Kidney tubule cell (primary cell): ENCODE data around the gene CLCF1.

Source experiments
- DNase-seq: peaks from one replicate; pipeline ENCODE4 v3.0.0-alpha.2; 2018; ENCODE audit warnings: low spot score

Gene CLCF1

GRCh38 chr11:67395555-67396258 is 22.3 kb upstream of the CLCF1 start:
- DNase-seq, result no peak

- no peak for DNase-seq
Measured at GRCh38 chr11:67393990-67394389, 20.6 kb upstream of the CLCF1 start.

GRCh38 chr11:67393437-67393836 is 20.0 kb upstream of the CLCF1 start:
- DNase-seq, result no peak

GRCh38 chr11:67392183-67392715 is 18.9 kb upstream of the CLCF1 start:
- no peak for DNase-seq

GRCh38 chr11:67391304-67392182 is 18.1 kb upstream of the CLCF1 start, which contains the start of gene RAD9A:
Gene RAD9A (plus strand): TSS chr11:67391986. CDS start chr11:67392045, 59 bp downstream.
- DNase-seq, result peak; percentile 91

GRCh38 chr11:67390947-67391303 is 17.5 kb upstream of the CLCF1 start:
- DNase-seq, result no peak

- DNase-seq, result peak; percentile 56
Measured at GRCh38 chr11:67389477-67389876, 16.1 kb upstream of the CLCF1 start.

- no peak for DNase-seq
Measured at GRCh38 chr11:67387518-67387917, 14.1 kb upstream of the CLCF1 start.

GRCh38 chr11:67387069-67387468 is 13.7 kb upstream of the CLCF1 start:
- DNase-seq, result no peak

- DNase-seq, result peak; percentile 89
Measured at GRCh38 chr11:67384851-67385366, 11.5 kb upstream of the CLCF1 start.

- peak; percentile 82 for DNase-seq
Measured at GRCh38 chr11:67382276-67383136, 9.1 kb upstream of the CLCF1 start.

- DNase-seq, result no peak
Measured at GRCh38 chr11:67381244-67381972, 8.0 kb upstream of the CLCF1 start.

- no peak for DNase-seq
Measured at GRCh38 chr11:67379061-67380058, 6.0 kb upstream of the CLCF1 start.

GRCh38 chr11:67378544-67378943 is 5.1 kb upstream of the CLCF1 start:
- no peak for DNase-seq

- peak; percentile 85 for DNase-seq
Measured at GRCh38 chr11:67376873-67377808, 3.7 kb upstream of the CLCF1 start.

GRCh38 chr11:67376063-67376820 is 2.8 kb upstream of the CLCF1 start:
- no peak for DNase-seq

- DNase-seq, result peak; percentile 87
Measured at GRCh38 chr11:67375320-67376055, 2.1 kb upstream of the CLCF1 start.
